RWPE2 (cell line): Measurements from ENCODE around the gene EPB41L4A.

ENCODE experiments used
- ATAC-seq: fragments of 200-7000 bp; cut with Tn5 transposase; 3 replicates; pipeline ENCODE4 v1.9.1; 2021; ENCODE audit warnings: low read depth
- DNase-seq: peaks from one replicate; pipeline ENCODE4 v3.0.0-alpha.2; 2020; ENCODE audit warnings: low spot score
- H3K27ac ChIP-seq: fragments of 450-650 bp; 2 replicates; pipeline ENCODE4 v1.5.1; 2017; ENCODE audit warnings: mild to moderate bottlenecking; ENCODE audit not compliant: poor library complexity, severe bottlenecking
- H3K27me3 ChIP-seq: fragments of 250-450 bp; sonication (Bioruptor Pico); 2 replicates; pipeline ENCODE4 v1.5.1; 2021; ENCODE audit warnings: mild to moderate bottlenecking, moderate library complexity; ENCODE audit not compliant: insufficient read depth, poor library complexity, severe bottlenecking
- H3K36me3 ChIP-seq: fragments of 250-450 bp; sonication (Bioruptor Pico); 2 replicates; pipeline ENCODE4 v1.5.1; 2020; ENCODE audit warnings: low read depth, mild to moderate bottlenecking, moderate library complexity
- H3K4me1 ChIP-seq: fragments of 250-450 bp; sonication (Bioruptor Pico); 2 replicates; pipeline ENCODE4 v1.5.1; 2021; ENCODE audit warnings: mild to moderate bottlenecking, moderate library complexity; ENCODE audit not compliant: insufficient read depth, poor library complexity, severe bottlenecking
- H3K4me3 ChIP-seq: fragments of 250-450 bp; sonication (Bioruptor Pico); 2 replicates; pipeline ENCODE4 v1.5.1; 2021; ENCODE audit warnings: mild to moderate bottlenecking, moderate library complexity; ENCODE audit not compliant: severe bottlenecking
- H3K9me3 ChIP-seq: fragments of 250-450 bp; sonication (Bioruptor Pico); 2 replicates; pipeline ENCODE4 v1.5.1; 2021; ENCODE audit warnings: mild to moderate bottlenecking, moderate library complexity; ENCODE audit not compliant: severe bottlenecking
- CTCF ChIP-seq: fragments of 450-650 bp; IDR thresholded peaks from one replicate; pipeline ENCODE4 v1.5.1; 2017; ENCODE audit warnings: mild to moderate bottlenecking, moderate library complexity; ENCODE audit not compliant: poor library complexity, severe bottlenecking

EPB41L4A gene

GRCh38 chr5:112161392-112161748, 257.7 kb downstream of the EPB41L4A start:
- H3K9me3 ChIP-seq, result no peaks in the 10 kb centered on the region
- H3K27ac ChIP-seq, result peak overlapping the region; percentile 55
- H3K4me3 ChIP-seq, result peak overlapping the region; percentile 77
- peaks cover 54% of the 10 kb centered on the region for H3K36me3 ChIP-seq
- TF ChIP-seq CTCF, result no peak
- H3K27me3 ChIP-seq, result no peaks in the 10 kb centered on the region
- DNase-seq (no peak), ATAC-seq (no peak)
- peaks cover 11% of the 10 kb centered on the region for H3K4me1 ChIP-seq

- peak overlapping the region; percentile 55 for H3K27ac ChIP-seq
- no peaks in the 10 kb centered on the region for H3K27me3 ChIP-seq
- ATAC-seq (peak; percentile 75), DNase-seq (peak; percentile 90)
- H3K9me3 ChIP-seq, result no peaks in the 10 kb centered on the region
- peaks cover 11% of the 10 kb centered on the region for H3K4me1 ChIP-seq
- H3K36me3 ChIP-seq, result peaks cover 48% of the 10 kb centered on the region
- TF ChIP-seq CTCF, result peak; percentile 99
- H3K4me3 ChIP-seq, result peak overlapping the region; percentile 77
Observed at GRCh38 chr5:112160652-112161391, 258.3 kb downstream of the EPB41L4A start.

GRCh38 chr5:112159435-112159834, 259.6 kb downstream of the EPB41L4A start:
- peaks cover 11% of the 10 kb centered on the region for H3K4me1 ChIP-seq
- no peak for TF ChIP-seq CTCF
- DNase-seq (no peak), ATAC-seq (no peak)
- H3K4me3 ChIP-seq, result no peak overlapping the region
- H3K9me3 ChIP-seq, result no peaks in the 10 kb centered on the region
- H3K27ac ChIP-seq, result no peak overlapping the region
- H3K36me3 ChIP-seq, result peaks cover 34% of the 10 kb centered on the region
- no peaks in the 10 kb centered on the region for H3K27me3 ChIP-seq

- Histone ChIP-seq H3K36me3 (peaks cover 2% of the 10 kb centered on the region), H3K27me3 (no peaks in the 10 kb centered on the region), H3K4me1 (no peaks in the 10 kb centered on the region), H3K4me3 (no peak overlapping the region), H3K9me3 (no peaks in the 10 kb centered on the region), H3K27ac (no peak overlapping the region)
- TF ChIP-seq CTCF, result no peak
- DNase-seq (no peak), ATAC-seq (no peak)
Observed at GRCh38 chr5:112156211-112156610, 262.9 kb downstream of the EPB41L4A start.
